Hematopoietic multipotent progenitor cell treated with erythropoietin and hydrocortisone succinate and interleukin-3 and kit ligand, for 15 days (in vitro differentiated cells): Measurements from ENCODE around the gene MRPS6.
A peak's percentile ranks its signal among the peaks of the same experiment; 100 is the strongest.

Experiments used
- DNase-seq: peaks from one replicate; pipeline ENCODE4 v3.0.0-alpha.2; 2015; ENCODE audit warnings: low spot score

MRPS6 gene

DNA sequence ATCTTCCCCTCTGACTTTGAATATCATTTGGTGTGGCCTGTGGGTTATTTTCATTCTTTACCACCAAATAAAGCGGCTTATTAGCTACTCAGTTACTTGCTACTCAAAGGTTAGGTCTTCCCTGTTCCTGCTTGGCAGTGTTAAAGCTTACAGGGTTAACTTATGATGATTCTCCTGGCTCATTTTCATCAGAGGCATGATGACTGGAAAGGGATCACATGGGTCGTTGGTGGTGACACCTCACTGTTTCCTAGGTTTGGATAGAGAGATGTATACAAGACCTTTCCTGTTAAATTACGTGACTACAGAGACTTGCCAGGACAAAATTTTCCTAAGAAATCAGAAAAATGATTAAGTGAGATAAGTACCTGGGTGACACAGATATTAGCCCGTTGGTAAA is 27.4 kb downstream of the MRPS6 start:
- no peak for DNase-seq

DNA sequence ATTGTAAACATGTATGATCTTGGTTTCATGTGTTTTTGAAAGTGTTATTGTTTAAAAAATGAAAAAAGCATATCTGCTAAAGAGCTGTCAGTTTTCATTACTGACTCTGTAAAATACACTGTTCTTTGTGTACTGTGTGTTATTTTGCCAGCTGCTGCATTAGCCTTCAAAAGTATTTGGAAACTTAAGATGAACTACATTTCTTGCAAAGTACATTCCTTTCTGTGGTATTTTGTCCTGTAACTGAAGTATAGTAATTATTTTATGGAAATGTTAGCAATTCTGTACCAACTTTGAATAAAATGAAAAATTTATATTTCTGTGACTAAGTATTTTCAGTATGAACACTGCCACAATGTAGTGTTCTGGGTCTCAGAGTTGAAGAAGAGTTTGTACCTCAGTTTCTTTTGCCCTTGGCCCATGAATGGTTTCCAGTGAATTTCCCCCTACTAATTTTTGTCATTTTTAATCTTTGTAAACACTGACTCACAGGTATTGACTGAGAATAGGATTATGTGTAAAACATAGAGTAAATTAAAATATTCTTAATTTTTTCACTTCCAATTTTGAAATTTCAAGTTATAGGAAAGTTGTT is 32.7 kb downstream of the MRPS6 start:
- DNase-seq, result no peak

GRCh38 chr21:34107606-34108005 is 34.2 kb downstream of the MRPS6 start:
- no peak for DNase-seq

- DNase-seq, result no peak
Measured at GRCh38 chr21:34109075-34109474, 35.7 kb downstream of the MRPS6 start.

DNA sequence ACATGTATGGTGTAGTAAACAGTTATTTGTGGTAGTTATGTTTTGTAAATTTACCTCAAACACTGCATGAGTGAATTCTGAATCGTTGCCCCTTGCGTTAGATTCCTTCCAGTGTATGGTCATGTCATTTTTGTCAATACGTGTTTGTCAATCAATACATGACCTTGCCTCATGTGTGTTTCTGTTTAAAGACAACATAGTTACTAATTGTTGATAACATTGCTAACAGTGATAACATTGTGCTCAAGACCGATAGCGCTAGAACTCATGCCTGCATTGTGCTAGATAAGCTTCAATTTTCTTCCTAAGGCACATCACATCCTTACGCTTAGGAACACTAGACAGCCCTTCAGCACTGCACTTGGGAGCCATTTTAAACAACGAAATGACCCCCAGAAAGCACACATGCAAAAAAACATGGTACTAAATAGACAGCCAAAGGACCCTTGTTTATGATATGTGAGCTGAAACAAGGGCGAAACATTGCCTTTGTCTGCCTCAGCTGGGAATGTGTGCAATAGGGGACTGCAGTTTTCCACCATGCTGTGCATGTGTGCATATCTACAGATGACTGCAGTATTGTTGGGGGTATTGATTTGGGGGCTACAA is 37.3 kb downstream of the MRPS6 start:
- peak; percentile 5 for DNase-seq

DNA sequence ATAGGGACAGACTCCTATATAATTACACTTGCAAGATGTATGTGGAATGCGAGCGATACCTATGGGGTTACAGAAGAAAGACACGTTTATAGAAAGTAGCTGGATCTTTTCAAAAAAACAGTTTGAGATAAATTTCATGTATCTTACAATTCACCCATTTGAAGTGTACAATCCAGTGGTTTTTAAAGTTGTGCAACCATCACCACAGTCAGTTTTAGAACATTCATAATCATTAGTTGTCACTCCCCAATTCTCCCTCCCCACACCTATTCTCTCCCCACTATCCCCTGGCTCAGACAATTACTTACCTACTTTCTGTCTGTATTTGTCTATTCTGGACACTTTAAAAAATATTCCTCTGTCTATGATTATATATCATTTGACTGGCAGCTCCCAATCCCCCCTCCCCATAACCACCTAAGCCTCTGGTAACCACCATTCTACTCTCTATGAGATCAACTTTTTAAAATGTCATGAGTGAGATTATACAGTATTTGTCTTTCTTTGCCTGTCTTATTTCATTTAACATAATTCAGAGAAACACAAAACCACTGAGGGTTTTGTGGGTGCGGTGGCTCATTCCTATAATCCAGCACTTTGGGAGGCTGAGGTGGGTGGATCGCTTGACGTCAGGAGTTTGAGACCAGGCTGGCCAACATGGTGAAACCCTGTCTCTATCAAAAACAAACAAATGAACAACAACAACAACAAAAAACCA is 39.1 kb downstream of the MRPS6 start:
- DNase-seq, result no peak

DNA sequence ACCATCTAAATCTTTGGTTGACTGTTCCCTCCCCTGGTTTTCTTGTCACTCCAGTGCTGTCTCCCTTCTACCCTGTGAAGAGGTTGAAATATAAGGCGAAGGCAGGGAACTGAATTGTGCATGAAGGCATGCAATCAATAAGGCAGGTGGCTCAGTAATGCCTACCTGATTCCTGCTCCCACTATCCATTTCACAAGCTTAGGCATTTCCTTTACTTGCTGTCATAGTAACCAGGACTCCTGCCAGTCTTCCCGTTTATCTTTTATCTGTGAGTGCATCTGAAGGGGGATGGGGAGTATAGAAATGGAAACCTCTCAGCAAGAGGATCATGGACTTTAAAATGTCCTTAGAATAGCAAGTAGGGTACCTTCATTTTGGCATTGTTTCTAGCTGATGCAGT is 40.5 kb downstream of the MRPS6 start:
- no peak for DNase-seq

- no peak for DNase-seq
Measured at GRCh38 chr21:34115160-34115559, 41.8 kb downstream of the MRPS6 start.

DNA sequence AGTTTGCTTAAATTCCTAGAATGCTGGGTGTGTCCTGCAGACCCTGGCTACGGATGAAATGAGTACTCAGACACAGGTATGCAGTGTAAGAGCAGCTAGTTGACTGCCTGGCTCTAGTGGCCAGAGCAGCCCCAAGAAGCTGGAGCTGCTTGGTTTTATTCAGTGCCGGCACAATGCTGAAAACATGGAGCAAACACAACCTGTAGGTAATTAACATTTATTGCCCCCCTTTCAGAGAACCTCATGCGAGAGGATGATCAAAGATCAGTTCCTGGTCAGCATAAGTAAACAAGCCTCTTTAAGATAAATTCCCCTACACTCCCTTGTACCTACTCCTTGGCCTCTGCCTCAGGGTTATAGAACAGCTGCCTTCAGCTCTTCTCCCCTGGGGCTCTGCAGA is 43.2 kb downstream of the MRPS6 start:
- DNase-seq, result no peak

DNA sequence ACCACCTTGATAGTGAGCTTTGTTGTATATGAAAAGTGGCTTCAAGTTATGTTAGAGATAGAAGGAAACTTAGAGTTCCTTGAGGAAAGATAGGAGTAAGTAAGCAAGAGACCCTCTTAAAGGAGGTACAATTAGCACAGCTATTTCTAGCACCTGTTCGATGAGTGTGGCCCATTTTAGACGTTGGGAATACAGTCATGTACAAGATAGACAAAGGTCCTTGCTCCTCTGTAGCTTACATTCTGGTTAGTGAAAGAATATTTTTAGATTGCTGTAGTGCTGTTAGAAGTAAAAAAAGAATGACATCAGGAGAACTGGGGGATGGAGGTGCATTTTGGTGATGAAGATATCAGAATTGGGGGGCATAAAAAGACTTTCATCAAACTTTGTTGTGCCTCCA is 47.5 kb downstream of the MRPS6 start:
- DNase-seq, result no peak

- no peak for DNase-seq
Measured at GRCh38 chr21:34122047-34122446, 48.7 kb downstream of the MRPS6 start.

GRCh38 chr21:34123609-34124008 is 50.2 kb downstream of the MRPS6 start:
- no peak for DNase-seq

GRCh38 chr21:34126269-34126668 is 52.9 kb downstream of the MRPS6 start:
- no peak for DNase-seq

GRCh38 chr21:34126691-34127090 is 53.3 kb downstream of the MRPS6 start:
- no peak for DNase-seq

DNA sequence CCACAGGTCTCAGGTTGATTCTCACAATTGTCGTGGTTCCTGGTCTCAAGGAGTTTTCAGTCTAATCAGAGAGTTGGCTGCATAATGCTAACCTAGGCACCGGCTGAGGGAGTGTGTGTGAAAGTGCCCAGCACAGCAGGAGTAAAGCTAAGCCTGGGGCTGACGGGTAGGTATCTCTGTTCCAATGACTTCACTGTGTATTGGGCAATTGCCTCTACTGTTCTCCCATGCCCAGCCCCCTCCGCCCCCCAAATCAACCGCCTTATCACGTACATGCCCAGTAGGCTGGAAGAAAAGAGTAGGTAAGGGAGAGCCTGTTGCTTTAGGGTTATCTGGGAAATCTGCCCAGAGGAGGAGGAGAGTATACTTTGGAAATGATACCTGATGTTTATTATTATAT is 54.7 kb downstream of the MRPS6 start:
- DNase-seq, result no peak

DNA sequence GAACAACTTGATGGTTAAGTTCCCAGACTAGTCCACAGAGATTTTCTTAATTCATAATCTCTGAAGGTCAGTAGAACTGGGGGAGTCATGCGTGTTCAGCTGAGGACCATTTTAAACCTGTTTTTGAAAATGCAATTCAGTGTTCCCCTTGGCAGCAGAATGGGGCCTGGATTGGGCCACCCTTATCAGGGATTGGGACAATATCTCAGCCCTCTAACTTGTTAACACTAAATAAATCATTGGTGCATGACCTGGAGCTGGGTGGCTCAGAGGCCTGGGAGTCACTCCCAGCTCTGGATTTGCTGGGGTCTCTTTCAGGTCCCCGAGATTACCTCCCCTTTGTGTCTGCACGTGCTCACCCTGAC is 55.3 kb downstream of the MRPS6 start:
- no peak for DNase-seq

DNA sequence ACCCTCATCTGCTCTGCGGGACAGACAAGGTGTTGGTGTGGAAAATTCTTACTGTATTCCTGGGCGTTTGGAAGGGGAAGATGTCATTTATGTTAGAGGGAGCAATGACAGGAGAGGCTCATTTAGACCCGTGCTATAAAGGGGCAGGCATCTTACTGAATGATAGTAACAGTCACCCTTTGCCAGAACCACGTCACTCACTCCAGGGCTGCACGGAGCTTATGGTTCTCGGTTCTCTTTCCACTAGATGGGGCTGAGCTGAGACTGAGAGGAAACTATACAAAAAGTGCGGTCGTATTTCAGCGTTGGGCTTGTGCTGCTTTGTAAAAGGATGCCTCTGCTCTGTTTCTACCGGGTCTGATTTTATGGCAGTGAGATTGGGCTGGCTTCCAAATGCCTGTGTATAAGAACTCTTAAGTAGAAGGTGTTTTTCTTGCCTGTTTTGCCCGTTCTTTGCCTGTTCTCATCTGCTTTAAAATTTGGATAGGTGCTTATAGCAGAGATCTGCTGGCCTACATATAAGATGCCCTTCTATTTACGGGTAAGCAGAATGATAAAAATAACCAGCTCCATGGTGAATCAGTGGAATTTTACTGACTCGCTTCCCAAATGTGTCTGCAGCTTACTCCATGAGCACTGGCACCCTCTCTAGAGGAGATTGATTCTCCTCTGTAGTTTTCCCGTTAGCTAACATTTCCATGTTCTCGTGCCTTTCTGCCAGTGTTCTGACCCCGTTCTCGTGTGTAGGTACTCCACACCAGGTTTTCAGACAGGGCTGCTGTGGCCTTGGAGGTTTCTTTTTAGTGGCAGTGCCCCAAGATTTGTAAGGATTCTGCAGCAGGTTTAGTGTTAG is 55.9 kb downstream of the MRPS6 start:
- no peak for DNase-seq

DNA sequence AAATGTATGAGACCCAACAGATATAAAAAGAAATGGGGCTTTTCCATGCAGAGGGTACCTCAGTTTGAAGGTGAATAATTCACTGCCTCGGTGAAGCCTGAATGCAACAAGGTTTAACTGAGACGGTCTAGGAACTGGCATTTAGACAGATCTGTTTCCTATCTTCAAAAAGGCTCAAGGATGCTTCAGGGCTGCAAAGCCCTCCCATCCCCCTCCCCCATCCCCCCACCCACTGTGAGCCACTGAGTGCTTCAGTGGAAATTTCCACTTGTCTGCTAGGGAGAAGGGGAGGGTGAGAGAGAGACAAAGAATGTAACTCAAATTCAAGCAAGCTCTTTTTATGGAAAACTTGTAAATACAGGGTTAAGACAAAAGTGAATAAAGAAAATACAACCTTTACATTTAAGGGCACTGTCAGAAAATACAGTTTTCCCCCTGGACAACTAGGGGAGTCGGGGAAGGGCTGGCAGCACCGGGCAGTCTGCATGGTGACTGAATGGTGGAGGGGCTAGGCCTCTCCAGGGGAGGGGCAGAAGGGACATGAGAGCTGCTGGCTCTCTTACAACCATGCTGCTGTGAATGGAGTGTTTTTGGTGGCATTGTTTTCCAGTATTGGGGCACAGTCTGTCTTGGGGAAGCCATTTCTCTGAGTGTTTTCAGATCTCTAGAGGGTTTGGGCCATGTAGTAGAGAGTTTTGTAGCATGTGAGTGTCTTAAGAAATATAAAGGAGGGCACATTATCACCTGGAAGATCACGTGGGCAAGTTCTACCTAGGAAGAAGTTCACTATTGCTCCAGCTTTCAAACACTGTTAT is 56.7 kb downstream of the MRPS6 start:
- DNase-seq, result no peak

- DNase-seq, result no peak
Measured at GRCh38 chr21:34130716-34130985, 57.3 kb downstream of the MRPS6 start.

GRCh38 chr21:34131586-34131985 is 58.2 kb downstream of the MRPS6 start:
- no peak for DNase-seq

GRCh38 chr21:34132202-34132601 is 58.8 kb downstream of the MRPS6 start:
- DNase-seq, result no peak

DNA sequence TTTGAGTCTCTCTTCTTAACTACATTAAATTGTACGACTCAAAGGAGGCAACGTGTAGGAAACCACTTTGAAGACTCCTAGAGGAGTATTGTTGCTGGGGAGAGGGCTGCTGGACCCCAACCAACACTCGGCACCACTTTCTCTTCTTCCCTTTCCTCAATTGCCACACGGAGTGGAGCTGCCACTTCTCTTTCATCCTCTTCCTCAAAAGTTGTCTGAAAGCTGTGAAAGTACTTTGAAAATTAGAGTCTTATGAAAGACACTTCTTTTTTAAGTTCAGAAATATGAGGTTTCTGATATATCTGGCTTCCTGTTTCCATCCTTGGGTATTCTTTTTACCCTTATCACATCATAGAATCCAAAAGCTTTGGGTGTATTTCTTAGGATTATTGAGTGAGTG is 59.5 kb downstream of the MRPS6 start:
- DNase-seq, result no peak
